Chondrocyte (in vitro differentiated cells): ENCODE measurements around the gene PSMG4. TPM values are rescaled to one million over a fixed set of nuclear protein-coding genes. Genes with fewer than 3 reads are reported as not detected.

Experiments
- DNase-seq: peaks from one replicate; pipeline ENCODE4 v3.0.0; 2021; ENCODE audit warnings: mixed read lengths, low spot score
- H3K27ac Mint-ChIP-seq: one replicate; pipeline ENCODE4 v1.8.0; 2021; ENCODE audit warnings: mild to moderate bottlenecking, moderate library complexity, mixed read lengths; ENCODE audit not compliant: unreplicated experiment
- H3K27me3 Mint-ChIP-seq: 2 replicates; pipeline ENCODE4 v1.8.0; 2021; ENCODE audit warnings: low read depth, mixed read lengths
- H3K36me3 Mint-ChIP-seq: 2 replicates; pipeline ENCODE4 v1.8.0; 2021; ENCODE audit warnings: low read depth, mixed read lengths
- H3K4me1 Mint-ChIP-seq: 2 replicates; pipeline ENCODE4 v1.8.0; 2021; ENCODE audit warnings: low read depth, mild to moderate bottlenecking, mixed read lengths
- H3K4me3 Mint-ChIP-seq: one replicate; pipeline ENCODE4 v1.8.0; 2021; ENCODE audit warnings: mild to moderate bottlenecking, moderate library complexity, mixed read lengths; ENCODE audit not compliant: unreplicated experiment
- H3K9me3 Mint-ChIP-seq: 2 replicates; pipeline ENCODE4 v1.8.0; 2021; ENCODE audit warnings: low read depth, mixed read lengths
- CTCF ChIP-seq: fragments of 200-600 bp; sonication (generic); IDR thresholded peaks from 2 replicates; pipeline ENCODE4 v1.5.0; 2021; ENCODE audit warnings: antibody characterized with exemption, mild to moderate bottlenecking, moderate library complexity
- total RNA-seq: library from RNA; stranded (reverse); gene quantifications from 3 replicates; pipeline ENCODE4 v1.2.1, GENCODE V29; 2021

The PSMG4 gene
- total RNA-seq, 1 donor from 2014 or later = 16.2 TPM

- Mint-ChIP-seq H3K27me3 (no peaks in the 10 kb centered on the region), H3K27ac (no peak overlapping the region), H3K9me3 (peaks cover 8% of the 10 kb centered on the region), H3K4me1 (peaks cover 10% of the 10 kb centered on the region), H3K36me3 (peaks cover 6% of the 10 kb centered on the region), H3K4me3 (no peak overlapping the region)
- DNase-seq = peak; percentile 34
- TF ChIP-seq CTCF = no peak
Measured at GRCh38 chr6:3310051-3310448, 51.3 kb downstream of the PSMG4 start.

- peak; percentile 25 for DNase-seq
- peaks cover 10% of the 10 kb centered on the region for H3K4me1 Mint-ChIP-seq
- H3K9me3 Mint-ChIP-seq = peaks cover 6% of the 10 kb centered on the region
- peaks cover 2% of the 10 kb centered on the region for H3K36me3 Mint-ChIP-seq
- H3K4me3 Mint-ChIP-seq = no peak overlapping the region
- no peak overlapping the region for H3K27ac Mint-ChIP-seq
- H3K27me3 Mint-ChIP-seq = no peaks in the 10 kb centered on the region
- no peak for TF ChIP-seq CTCF
Measured at GRCh38 chr6:3310703-3311102, 52.0 kb downstream of the PSMG4 start.

GRCh38 chr6:3311826-3312225 lies 53.1 kb downstream of the PSMG4 start:
- TF ChIP-seq CTCF = no peak
- DNase-seq = no peak

GRCh38 chr6:3312604-3313231 lies 54.0 kb downstream of the PSMG4 start:
- peak; percentile 89 for DNase-seq
- no peak for TF ChIP-seq CTCF
- H3K4me1 Mint-ChIP-seq = peaks cover 10% of the 10 kb centered on the region
- H3K4me3 Mint-ChIP-seq = no peak overlapping the region
- H3K9me3 Mint-ChIP-seq = no peaks in the 10 kb centered on the region
- no peak overlapping the region for H3K27ac Mint-ChIP-seq
- H3K27me3 Mint-ChIP-seq = no peaks in the 10 kb centered on the region
- H3K36me3 Mint-ChIP-seq = peaks cover 2% of the 10 kb centered on the region

More at GRCh38 chr6:3311826-3312225, 53.1 kb downstream of the PSMG4 start:
- H3K36me3 Mint-ChIP-seq = peaks cover 1% of the 10 kb centered on the region
- no peak overlapping the region for H3K4me3 Mint-ChIP-seq
- H3K4me1 Mint-ChIP-seq = peaks cover 10% of the 10 kb centered on the region
- H3K27ac Mint-ChIP-seq = no peak overlapping the region
- H3K27me3 Mint-ChIP-seq = no peaks in the 10 kb centered on the region
- H3K9me3 Mint-ChIP-seq = no peaks in the 10 kb centered on the region

GRCh38 chr6:3314176-3314575 lies 55.4 kb downstream of the PSMG4 start:
- no peak for TF ChIP-seq CTCF
- no peak overlapping the region for H3K27ac Mint-ChIP-seq
- H3K36me3 Mint-ChIP-seq = peaks cover 9% of the 10 kb centered on the region
- H3K9me3 Mint-ChIP-seq = no peaks in the 10 kb centered on the region
- H3K4me1 Mint-ChIP-seq = peaks cover 10% of the 10 kb centered on the region
- no peaks in the 10 kb centered on the region for H3K27me3 Mint-ChIP-seq
- DNase-seq = peak; percentile 53
- H3K4me3 Mint-ChIP-seq = no peak overlapping the region
